GM12875 (cell line): ENCODE results near the gene CPEB4.

Experiments
- H3K4me3 ChIP-seq: one replicate; pipeline ENCODE4 v1.5.1; 2011; ENCODE audit warnings: low read depth, low read length, control low read depth
- TF ChIP-seq, protein P1 (sequence below): IDR thresholded peaks from 2 replicates; pipeline ENCODE4 v1.5.1; 2011; ENCODE audit warnings: low read depth, mild to moderate bottlenecking, control low read depth, inconsistent platforms, low read length, moderate library complexity, borderline replicate concordance; ENCODE audit not compliant: insufficient read depth

CPEB4 gene

DNA sequence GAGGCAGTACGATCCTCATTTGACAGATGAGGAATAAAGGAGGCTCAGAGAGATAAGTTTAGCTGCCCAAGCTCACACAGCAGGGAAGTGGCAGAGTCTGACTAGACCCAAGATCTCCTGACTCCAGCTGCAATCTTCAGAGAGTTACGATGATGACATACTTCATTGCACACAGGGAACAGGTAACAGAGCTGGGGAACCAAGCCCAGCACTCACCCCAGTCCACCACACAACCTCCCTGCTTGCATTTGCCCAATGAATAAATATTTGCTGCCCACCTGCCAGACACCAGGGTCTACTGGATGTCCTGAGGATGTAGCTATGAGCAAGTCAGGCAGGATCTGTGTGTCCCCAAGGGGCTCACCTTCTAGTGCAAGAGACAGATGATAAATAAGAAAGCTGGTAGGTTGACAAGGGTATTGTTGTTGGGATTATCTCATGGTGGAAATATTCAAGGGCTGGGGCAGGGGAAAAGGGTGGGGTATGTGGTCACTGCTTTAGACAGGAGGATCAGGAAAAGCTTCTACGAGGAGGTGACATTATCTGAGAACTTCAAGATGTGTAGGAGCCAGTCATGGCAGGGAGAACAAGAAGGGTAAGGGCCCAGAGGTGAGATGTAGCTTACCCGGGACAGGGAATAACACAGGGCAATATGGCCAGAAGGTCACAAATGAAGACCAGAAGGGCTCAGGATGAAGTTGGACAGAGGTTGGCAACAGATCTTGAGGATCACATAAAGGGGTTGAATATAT, 28.6 kb upstream of the CPEB4 start:
- TF ChIP-seq, protein P1, sequence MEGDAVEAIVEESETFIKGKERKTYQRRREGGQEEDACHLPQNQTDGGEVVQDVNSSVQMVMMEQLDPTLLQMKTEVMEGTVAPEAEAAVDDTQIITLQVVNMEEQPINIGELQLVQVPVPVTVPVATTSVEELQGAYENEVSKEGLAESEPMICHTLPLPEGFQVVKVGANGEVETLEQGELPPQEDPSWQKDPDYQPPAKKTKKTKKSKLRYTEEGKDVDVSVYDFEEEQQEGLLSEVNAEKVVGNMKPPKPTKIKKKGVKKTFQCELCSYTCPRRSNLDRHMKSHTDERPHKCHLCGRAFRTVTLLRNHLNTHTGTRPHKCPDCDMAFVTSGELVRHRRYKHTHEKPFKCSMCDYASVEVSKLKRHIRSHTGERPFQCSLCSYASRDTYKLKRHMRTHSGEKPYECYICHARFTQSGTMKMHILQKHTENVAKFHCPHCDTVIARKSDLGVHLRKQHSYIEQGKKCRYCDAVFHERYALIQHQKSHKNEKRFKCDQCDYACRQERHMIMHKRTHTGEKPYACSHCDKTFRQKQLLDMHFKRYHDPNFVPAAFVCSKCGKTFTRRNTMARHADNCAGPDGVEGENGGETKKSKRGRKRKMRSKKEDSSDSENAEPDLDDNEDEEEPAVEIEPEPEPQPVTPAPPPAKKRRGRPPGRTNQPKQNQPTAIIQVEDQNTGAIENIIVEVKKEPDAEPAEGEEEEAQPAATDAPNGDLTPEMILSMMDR: no peak

GRCh38 chr5:173862047-173862477, 26.1 kb upstream of the CPEB4 start:
- TF ChIP-seq, protein P1: no peak
- no peak overlapping the region for H3K4me3 ChIP-seq

More for the DNA sequence above, 28.6 kb upstream of the CPEB4 start:
- H3K4me3 ChIP-seq: no peak overlapping the region

DNA sequence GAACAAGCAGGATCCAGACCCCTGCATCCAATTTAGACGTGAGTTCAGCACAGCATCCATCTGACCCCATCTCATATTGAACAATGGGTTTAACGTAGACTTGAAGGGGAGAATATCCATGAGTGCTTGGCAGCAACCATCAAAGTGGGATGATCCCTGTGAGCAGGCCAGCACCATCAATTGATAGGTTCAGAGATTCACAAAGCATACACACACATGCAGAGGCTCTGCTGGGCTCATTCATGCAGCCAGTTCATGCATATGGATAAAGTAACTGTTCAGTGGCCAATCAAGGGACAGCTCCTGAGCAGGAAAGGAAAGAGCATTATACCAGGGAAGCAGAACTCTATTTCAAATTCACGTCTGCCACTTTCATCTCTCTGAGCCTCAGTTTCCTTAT, 24.8 kb upstream of the CPEB4 start:
- TF ChIP-seq, protein P1: no peak
- H3K4me3 ChIP-seq: no peak overlapping the region

- no peak overlapping the region for H3K4me3 ChIP-seq
- TF ChIP-seq, protein P1: no peak
These were observed 23.8 kb upstream of the CPEB4 start for GRCh38 chr5:173864126-173865050.

GRCh38 chr5:173866243-173866857, 21.8 kb upstream of the CPEB4 start:
- H3K4me3 ChIP-seq: no peak overlapping the region
- TF ChIP-seq, protein P1: no peak

- no peak overlapping the region for H3K4me3 ChIP-seq
- TF ChIP-seq, protein P1: no peak
These were observed 21.1 kb upstream of the CPEB4 start for GRCh38 chr5:173866858-173867679.
